HG03039 (cell line): ENCODE results near the gene TMIE.

ENCODE experiments used
- ATAC-seq: cut with Tn5 transposase; IDR thresholded peaks from one replicate; pipeline ENCODE4 v1.9.1; 2021; ENCODE audit warnings: mild to moderate bottlenecking, moderate library complexity; ENCODE audit not compliant: unreplicated experiment

TMIE gene

DNA sequence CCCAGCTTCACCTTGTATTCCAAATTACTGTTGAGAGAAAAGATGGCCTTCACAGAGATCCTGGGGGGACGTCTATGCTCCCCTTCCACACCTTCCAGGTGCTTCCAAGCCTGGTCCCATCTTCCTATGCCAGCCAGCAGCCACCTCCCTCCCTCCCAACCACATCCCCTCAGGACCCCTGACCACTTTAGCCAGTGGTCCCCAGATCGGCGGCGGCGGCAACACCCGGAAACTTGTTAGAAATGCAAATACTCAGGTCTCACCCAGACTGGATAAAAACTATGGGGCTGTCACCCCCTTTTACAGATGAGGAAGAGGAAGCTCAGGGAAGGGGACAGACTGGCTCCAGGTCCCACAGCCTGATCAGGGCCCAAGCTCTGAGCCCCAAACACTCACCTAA is 54.5 kb downstream of the TMIE start:
- no peak for ATAC-seq

DNA sequence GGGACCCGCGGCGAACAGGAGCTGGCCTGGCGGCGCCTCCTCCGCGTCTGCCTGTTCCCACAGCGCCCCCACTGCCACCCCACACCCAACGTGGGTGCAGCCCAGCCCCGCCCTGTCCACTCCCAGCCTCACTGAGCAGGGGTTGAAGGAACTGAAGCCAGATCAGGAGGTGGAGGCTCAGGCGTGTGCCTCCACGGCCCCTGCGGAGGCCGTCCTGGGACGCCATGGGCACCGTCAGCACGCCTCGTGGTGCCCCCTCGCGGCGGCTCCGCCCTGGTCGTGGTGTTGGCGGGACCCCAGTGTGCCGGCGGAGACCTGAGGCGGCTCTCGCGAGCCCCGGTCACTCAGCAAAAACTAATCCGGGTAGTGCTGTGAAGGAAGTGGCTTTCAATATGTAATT is 55.5 kb downstream of the TMIE start:
- no peak for ATAC-seq

DNA sequence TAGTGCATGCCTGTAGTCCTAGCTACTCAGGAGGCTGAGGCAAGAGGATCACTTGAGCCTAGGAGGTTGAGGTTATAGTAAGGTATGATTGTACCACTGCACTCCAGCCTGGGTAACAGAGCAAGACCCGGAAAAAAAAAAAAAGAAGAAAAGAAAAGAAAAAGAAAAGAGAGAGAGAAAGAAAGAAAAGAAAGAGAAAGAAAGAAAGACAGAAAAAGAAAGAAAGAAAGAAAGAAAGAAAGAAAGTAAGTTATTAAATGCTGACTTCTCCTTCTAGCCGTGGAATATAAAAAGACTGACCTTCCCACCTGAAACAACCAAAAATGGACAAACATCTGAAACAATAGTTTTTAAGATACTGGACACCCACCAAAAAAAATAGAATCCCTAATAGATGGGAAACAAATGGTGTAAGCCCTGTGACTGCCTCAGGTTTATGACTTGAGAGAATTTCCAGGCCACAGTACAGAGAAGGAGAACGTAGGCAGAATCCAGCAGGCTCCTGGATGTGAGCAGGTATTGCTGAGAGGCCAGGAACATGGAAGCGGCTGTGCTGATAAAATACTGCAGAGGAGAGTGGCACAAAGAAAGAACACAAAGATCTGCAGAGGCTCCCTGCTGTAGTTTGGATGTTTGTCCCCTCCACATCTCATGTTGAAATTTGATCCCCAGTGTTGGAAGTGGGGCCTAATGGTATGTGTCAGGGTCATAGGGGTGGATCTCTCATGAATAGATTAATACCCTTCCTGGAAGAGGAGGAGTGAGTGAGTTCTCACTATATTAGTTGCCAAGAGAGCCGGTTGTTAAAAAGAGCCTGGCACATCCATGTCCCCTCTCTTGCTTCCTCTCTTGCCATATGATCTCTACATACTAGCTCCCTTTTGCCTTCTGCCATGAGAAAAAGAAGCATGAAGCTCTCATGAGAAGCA is 58.3 kb downstream of the TMIE start:
- ATAC-seq: no peak
